ENCODE results near the gene CTNNBIP1.

CTNNBIP1 gene

GRCh38 chr1:9801909-9802308 is 108.2 kb downstream of the CTNNBIP1 start:
- Histone ChIP-seq H3K36me3 (ENCODE audit: insufficient read depth) (no peaks in the 10 kb centered on the region), H2AFZ (ENCODE audit: low read depth) (no peak overlapping the region), H3K4me2 (no peak overlapping the region), H3K79me2 (ENCODE audit: insufficient read depth, low read depth) (peaks cover 60% of the 10 kb centered on the region), H3K4me3 (IDR thresholded peaks at IDR 0.05; ENCODE audit: insufficient read depth, low read depth, low read length) (no peak overlapping the region), H3K27ac (no peak overlapping the region), H4K20me1 (ENCODE audit: insufficient read depth) (peaks cover 3% of the 10 kb centered on the region; the same call in 1 of the 2 replicates), H3K27me3 (ENCODE audit: insufficient read depth, low read depth) (no peaks in the 10 kb centered on the region), H3K4me1 (ENCODE audit: low read depth, poor library complexity, severe bottlenecking) (peaks cover 15% of the 10 kb centered on the region), H3K9ac (no peak overlapping the region)
- TF ChIP-seq, protein P1, sequence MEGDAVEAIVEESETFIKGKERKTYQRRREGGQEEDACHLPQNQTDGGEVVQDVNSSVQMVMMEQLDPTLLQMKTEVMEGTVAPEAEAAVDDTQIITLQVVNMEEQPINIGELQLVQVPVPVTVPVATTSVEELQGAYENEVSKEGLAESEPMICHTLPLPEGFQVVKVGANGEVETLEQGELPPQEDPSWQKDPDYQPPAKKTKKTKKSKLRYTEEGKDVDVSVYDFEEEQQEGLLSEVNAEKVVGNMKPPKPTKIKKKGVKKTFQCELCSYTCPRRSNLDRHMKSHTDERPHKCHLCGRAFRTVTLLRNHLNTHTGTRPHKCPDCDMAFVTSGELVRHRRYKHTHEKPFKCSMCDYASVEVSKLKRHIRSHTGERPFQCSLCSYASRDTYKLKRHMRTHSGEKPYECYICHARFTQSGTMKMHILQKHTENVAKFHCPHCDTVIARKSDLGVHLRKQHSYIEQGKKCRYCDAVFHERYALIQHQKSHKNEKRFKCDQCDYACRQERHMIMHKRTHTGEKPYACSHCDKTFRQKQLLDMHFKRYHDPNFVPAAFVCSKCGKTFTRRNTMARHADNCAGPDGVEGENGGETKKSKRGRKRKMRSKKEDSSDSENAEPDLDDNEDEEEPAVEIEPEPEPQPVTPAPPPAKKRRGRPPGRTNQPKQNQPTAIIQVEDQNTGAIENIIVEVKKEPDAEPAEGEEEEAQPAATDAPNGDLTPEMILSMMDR (conservative IDR thresholded peaks at IDR 0.05; ENCODE audit: low read depth, low read length) = no peak
